Loucy (cell line): ENCODE results near the gene S100A3.

Experiments used
- CTCF ChIP-seq: fragments of 200-600 bp; sonication (generic); conservative IDR thresholded peaks from 2 replicates; pipeline ENCODE4 v1.5.1; 2014; ENCODE audit warnings: mild to moderate bottlenecking, antibody characterized with exemption, low read length
- EZH2phosphoT487 ChIP-seq: fragments of 200-600 bp; IDR thresholded peaks from 2 replicates; pipeline ENCODE4 v1.6.1; 2018; ENCODE audit warnings: antibody characterized with exemption, mild to moderate bottlenecking, moderate library complexity, borderline replicate concordance

GRCh38 chr1:153561466-153561985, 12.5 kb upstream of the S100A3 start:
- no peak for TF ChIP-seq CTCF
- no peak for TF ChIP-seq EZH2phosphoT487
